SU-DHL-6 (cell line): ENCODE results near the gene FAM167B.

Experiments
- H2AFZ ChIP-seq: fragments of 200-600 bp; sonication (generic); 2 replicates; pipeline ENCODE4 v1.6.1; 2014; ENCODE audit warnings: low read depth, mild to moderate bottlenecking, moderate library complexity, mixed read lengths, antibody characterized with exemption, low read length; ENCODE audit not compliant: severe bottlenecking
- H3F3A ChIP-seq: fragments of 200-600 bp; shearing (Covaris generic); 2 replicates; pipeline ENCODE4 v1.6.0; 2016; ENCODE audit warnings: antibody characterized with exemption, mild to moderate bottlenecking; ENCODE audit not compliant: insufficient read depth
- H3K27ac ChIP-seq: fragments of 200-600 bp; sonication (generic); 2 replicates; pipeline ENCODE4 v1.5.1; 2016; ENCODE audit warnings: low read depth, mild to moderate bottlenecking, low read length, moderate library complexity, mixed read lengths
- H3K27me3 ChIP-seq: fragments of 200-600 bp; sonication (generic), shearing (Covaris generic); 2 replicates; pipeline ENCODE4 v1.6.0; 2014; ENCODE audit warnings: mild to moderate bottlenecking, low read length
- H3K36me3 ChIP-seq: fragments of 200-600 bp; sonication (generic); 2 replicates; pipeline ENCODE4 v1.6.1; 2014; ENCODE audit warnings: mild to moderate bottlenecking, low read length, mixed read lengths
- H3K4me2 ChIP-seq: fragments of 300-600, 200-600 bp; shearing (Covaris generic), sonication (generic); 2 replicates; pipeline ENCODE4 v1.6.0; 2014; ENCODE audit warnings: low read length, low read depth, mild to moderate bottlenecking; ENCODE audit not compliant: poor library complexity, severe bottlenecking
- H3K4me3 ChIP-seq: fragments of 200-600 bp; sonication (generic); 2 replicates; pipeline ENCODE4 v1.5.1; 2014; ENCODE audit warnings: antibody characterized with exemption, low read length, mild to moderate bottlenecking, mixed read lengths; ENCODE audit not compliant: insufficient read depth, poor library complexity, severe bottlenecking
- H3K79me2 ChIP-seq: fragments of 200-600 bp; sonication (generic); 2 replicates; pipeline ENCODE4 v1.6.1; 2014; ENCODE audit warnings: mild to moderate bottlenecking, low read length, moderate library complexity; ENCODE audit not compliant: insufficient read depth
- H3K9ac ChIP-seq: fragments of 200-600 bp; sonication (generic); 2 replicates; pipeline ENCODE4 v1.7.0; 2014; ENCODE audit warnings: mild to moderate bottlenecking, low read length
- H3K9me2 ChIP-seq: fragments of 200-600 bp; sonication (generic); replicated peaks from 2 replicates; pipeline ENCODE4 v1.6.1; 2014; ENCODE audit warnings: low read length; ENCODE audit not compliant: insufficient read depth
- H3K9me3 ChIP-seq: fragments of 200-600 bp; sonication (generic); 2 replicates; pipeline ENCODE4 v1.6.1; 2014; ENCODE audit warnings: low read length, mixed read lengths; ENCODE audit not compliant: insufficient read depth
- H4K20me1 ChIP-seq: fragments of 200-600 bp; sonication (generic); 2 replicates; pipeline ENCODE4 v1.6.1; 2014; ENCODE audit warnings: low read depth, mild to moderate bottlenecking, antibody characterized with exemption, low read length, moderate library complexity, mixed read lengths
- EZH2phosphoT487 ChIP-seq: fragments of 200-600 bp; sonication (generic), shearing (Covaris generic); conservative IDR thresholded peaks from 2 replicates; pipeline ENCODE4 v1.6.1; 2018; ENCODE audit warnings: mild to moderate bottlenecking, antibody characterized with exemption, low read length, moderate library complexity, mixed read lengths
- TF ChIP-seq, protein P1 (sequence below): fragments of 200-600 bp; sonication (generic); IDR thresholded peaks from one replicate; pipeline ENCODE4 v1.5.1; 2017; ENCODE audit warnings: antibody characterized with exemption, mild to moderate bottlenecking, low read length, moderate library complexity; ENCODE audit not compliant: insufficient read depth, poor library complexity, severe bottlenecking

FAM167B gene

DNA sequence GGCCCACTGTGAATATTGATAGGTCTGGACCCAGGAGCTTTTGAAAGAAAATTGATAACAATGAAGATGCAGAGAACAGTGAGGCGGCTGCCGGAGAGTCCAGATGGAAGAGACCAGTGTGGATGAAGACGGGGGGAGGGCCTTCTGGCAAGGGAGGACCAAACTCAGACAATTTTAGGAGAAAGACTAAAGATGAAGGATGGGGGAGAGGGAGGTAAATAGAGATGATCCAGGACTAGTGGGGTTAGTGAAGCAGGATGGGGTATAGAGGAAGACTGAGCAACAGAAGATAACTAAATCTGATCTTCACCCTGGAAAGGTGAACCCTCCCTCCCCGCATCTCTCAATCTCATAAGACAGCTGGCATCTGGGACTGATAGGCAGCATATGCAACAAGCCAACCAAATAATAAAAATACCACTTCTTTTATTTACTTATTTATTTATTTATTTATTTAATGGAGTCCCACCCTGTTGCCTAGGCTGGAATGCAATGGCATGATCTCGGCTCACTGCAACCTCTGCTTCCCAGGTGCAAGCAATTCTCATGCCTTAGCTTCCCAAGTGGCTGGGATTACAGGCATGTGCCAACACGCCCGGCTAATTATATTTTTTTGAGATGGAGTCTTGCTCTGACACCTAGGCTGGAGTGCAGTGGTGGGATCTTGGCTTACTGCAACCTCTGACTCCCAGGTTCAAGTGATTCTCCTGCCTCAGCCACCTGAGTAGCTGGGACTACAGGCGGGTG lies 14.3 kb upstream of the FAM167B start:
- Histone ChIP-seq H3K9ac (no peak overlapping the region), H3K79me2 (no peaks in the 10 kb centered on the region), H3K4me2 (no peak overlapping the region), H3K4me3 (no peak overlapping the region), H4K20me1 (no peaks in the 10 kb centered on the region), H3F3A (no peaks in the 10 kb centered on the region), H3K36me3 (peaks cover 4% of the 10 kb centered on the region; the same call in 1 of the 2 replicates), H3K9me2 (no peaks in the 10 kb centered on the region), H2AFZ (no peak overlapping the region), H3K9me3 (no peaks in the 10 kb centered on the region), H3K27ac (no peak overlapping the region), H3K27me3 (no peaks in the 10 kb centered on the region)
- TF ChIP-seq, protein P1, sequence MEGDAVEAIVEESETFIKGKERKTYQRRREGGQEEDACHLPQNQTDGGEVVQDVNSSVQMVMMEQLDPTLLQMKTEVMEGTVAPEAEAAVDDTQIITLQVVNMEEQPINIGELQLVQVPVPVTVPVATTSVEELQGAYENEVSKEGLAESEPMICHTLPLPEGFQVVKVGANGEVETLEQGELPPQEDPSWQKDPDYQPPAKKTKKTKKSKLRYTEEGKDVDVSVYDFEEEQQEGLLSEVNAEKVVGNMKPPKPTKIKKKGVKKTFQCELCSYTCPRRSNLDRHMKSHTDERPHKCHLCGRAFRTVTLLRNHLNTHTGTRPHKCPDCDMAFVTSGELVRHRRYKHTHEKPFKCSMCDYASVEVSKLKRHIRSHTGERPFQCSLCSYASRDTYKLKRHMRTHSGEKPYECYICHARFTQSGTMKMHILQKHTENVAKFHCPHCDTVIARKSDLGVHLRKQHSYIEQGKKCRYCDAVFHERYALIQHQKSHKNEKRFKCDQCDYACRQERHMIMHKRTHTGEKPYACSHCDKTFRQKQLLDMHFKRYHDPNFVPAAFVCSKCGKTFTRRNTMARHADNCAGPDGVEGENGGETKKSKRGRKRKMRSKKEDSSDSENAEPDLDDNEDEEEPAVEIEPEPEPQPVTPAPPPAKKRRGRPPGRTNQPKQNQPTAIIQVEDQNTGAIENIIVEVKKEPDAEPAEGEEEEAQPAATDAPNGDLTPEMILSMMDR: no peak
- no peak for TF ChIP-seq EZH2phosphoT487

DNA sequence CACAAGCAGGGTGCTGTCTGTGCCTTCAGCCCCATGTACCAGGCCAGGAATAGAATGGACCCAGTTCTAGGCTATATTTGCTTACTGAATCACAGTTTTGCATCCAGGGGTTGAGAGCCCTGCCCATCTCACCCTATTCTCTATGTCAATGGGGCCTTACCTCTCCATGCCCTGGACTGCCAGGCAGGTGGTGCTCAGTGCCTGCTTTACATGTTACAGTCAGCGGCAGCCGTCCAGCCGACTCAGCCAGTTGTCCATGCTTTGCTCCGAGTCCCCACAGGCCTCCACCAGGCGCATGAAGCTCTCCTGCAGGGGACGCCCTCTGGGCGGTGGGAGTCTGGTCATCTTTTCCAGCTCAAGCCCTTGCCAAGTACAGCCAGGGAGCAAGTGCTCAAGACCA lies 12.2 kb upstream of the FAM167B start:
- Histone ChIP-seq H3K9me2 (no peaks in the 10 kb centered on the region), H3K9ac (no peak overlapping the region), H3K4me2 (no peak overlapping the region), H3K27me3 (no peaks in the 10 kb centered on the region), H3K27ac (no peak overlapping the region), H3K36me3 (no peaks in the 10 kb centered on the region; the same call in 1 of the 2 replicates), H2AFZ (no peak overlapping the region), H4K20me1 (no peaks in the 10 kb centered on the region), H3F3A (peaks cover 9% of the 10 kb centered on the region), H3K4me3 (no peak overlapping the region), H3K79me2 (no peaks in the 10 kb centered on the region), H3K9me3 (no peaks in the 10 kb centered on the region)
- no peak for TF ChIP-seq EZH2phosphoT487
- TF ChIP-seq, protein P1: no peak

DNA sequence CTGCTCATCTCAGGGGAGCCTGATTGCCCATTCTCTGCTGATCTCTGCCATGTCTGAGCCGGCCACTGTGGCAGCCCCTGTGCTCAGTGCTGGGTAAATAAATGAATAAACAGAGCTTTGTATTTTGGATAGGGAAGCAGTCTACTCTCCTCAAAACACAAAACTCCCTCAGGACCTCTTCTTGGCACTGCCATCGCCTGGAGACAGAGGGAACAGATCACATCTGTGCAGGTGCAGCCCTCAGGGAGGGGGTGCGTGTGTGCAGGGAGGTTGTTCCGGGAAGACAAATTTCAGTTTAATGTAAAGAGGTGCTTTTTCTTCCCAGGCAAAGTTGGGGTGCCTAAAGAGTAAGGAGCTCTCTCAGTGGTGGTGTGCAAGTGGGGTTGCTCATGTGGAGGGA lies 7.7 kb upstream of the FAM167B start:
- no peak overlapping the region for H2AFZ ChIP-seq
- H3K4me3 ChIP-seq: no peak overlapping the region
- no peaks in the 10 kb centered on the region for H3K9me3 ChIP-seq
- H4K20me1 ChIP-seq: no peaks in the 10 kb centered on the region
- no peaks in the 10 kb centered on the region for H3K9me2 ChIP-seq
- H3F3A ChIP-seq: peaks cover 17% of the 10 kb centered on the region
- H3K36me3 ChIP-seq: no peaks in the 10 kb centered on the region
- H3K4me2 ChIP-seq: no peak overlapping the region
- TF ChIP-seq, protein P1: no peak
- TF ChIP-seq EZH2phosphoT487: no peak
- H3K9ac ChIP-seq: no peak overlapping the region
- H3K27ac ChIP-seq: no peak overlapping the region
- no peaks in the 10 kb centered on the region for H3K79me2 ChIP-seq
- no peaks in the 10 kb centered on the region for H3K27me3 ChIP-seq
